ENCODE data around the gene ACTRT2.
A peak's percentile ranks its signal among the peaks of the same experiment; 100 is the strongest.

The ACTRT2 gene

GRCh38 chr1:3003039-3003940, 18.0 kb upstream of the ACTRT2 start:
- no peak for DNase-seq

- DNase-seq = no peak
Measured at GRCh38 chr1:3003941-3004270, 17.4 kb upstream of the ACTRT2 start.

- DNase-seq = no peak
Measured at GRCh38 chr1:3004285-3005205, 16.7 kb upstream of the ACTRT2 start.

- DNase-seq = no peak
Measured at GRCh38 chr1:3005771-3006170, 15.5 kb upstream of the ACTRT2 start.

- DNase-seq = no peak
Measured at GRCh38 chr1:3007298-3008147, 13.7 kb upstream of the ACTRT2 start.

- DNase-seq = no peak
Measured at GRCh38 chr1:3009021-3009420, 12.2 kb upstream of the ACTRT2 start.

- no peak for DNase-seq
Measured at GRCh38 chr1:3009556-3009955, 11.7 kb upstream of the ACTRT2 start.

GRCh38 chr1:3011127-3011526, 10.1 kb upstream of the ACTRT2 start:
- DNase-seq = no peak

- DNase-seq = no peak
Measured at GRCh38 chr1:3011631-3012455, 9.4 kb upstream of the ACTRT2 start.

GRCh38 chr1:3012456-3013291, 8.6 kb upstream of the ACTRT2 start:
- peak; percentile 61 to 68 for DNase-seq

- DNase-seq = no peak
Measured at GRCh38 chr1:3013371-3014049, 7.8 kb upstream of the ACTRT2 start.

GRCh38 chr1:3014050-3014440, 7.2 kb upstream of the ACTRT2 start:
- no peak for DNase-seq

- DNase-seq = no peak
Measured at GRCh38 chr1:3014443-3015268, 6.6 kb upstream of the ACTRT2 start.

- DNase-seq = no peak
Measured at GRCh38 chr1:3015269-3015635, 6.0 kb upstream of the ACTRT2 start.

- DNase-seq = no peak
Measured at GRCh38 chr1:3015744-3016143, 5.5 kb upstream of the ACTRT2 start.

GRCh38 chr1:3016641-3017439, 4.4 kb upstream of the ACTRT2 start:
- DNase-seq = no peak

GRCh38 chr1:3017440-3018050, 3.7 kb upstream of the ACTRT2 start:
- DNase-seq = no peak

- no peak for DNase-seq
Measured at GRCh38 chr1:3018051-3018471, 3.2 kb upstream of the ACTRT2 start.
